GM20000 (cell line): ENCODE data around the gene GGT1.
"Not testable (repeated sequence)": the region's sequence is repeated elsewhere in the genome, so short reads cannot be mapped to it uniquely, and the experiment has no call there.

Experiments
- DNase-seq: peaks from one replicate; pipeline ENCODE4 v3.0.0; 2012; ENCODE audit warnings: low spot score
- TF ChIP-seq, protein P1 (sequence below): IDR thresholded peaks from 2 replicates; pipeline ENCODE4 v1.5.1; 2012; ENCODE audit warnings: mild to moderate bottlenecking, control low read depth; ENCODE audit errors: extremely low read depth, missing control alignments

GGT1 gene

DNA sequence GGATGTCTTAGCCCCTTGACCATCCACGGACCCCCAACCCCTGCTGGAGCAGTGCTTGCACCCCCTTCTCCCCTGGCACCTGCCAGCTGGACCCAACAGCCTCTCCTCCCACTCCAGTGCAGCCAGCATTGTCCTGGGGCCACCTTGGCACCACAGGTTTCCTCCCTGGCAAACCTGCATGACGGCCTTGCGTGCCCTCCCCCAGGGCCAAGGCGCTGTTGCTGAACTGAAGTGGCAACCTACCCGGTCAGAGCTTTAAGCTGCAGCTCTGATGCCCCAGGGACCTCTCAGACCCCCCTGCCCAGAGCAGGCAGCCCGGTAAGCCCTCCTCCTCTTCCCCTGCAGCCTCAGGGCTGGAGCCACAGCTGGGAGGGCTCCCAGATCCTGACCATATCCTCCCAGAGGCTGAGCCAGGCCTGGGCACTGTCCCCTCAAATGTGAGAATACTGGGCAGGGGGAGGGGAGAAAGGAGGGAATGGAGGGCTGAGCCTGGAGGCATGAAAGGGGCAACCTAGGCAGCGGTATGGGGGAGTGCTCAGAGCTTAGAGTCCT, 8.3 kb upstream of the GGT1 start:
- TF ChIP-seq, protein P1, sequence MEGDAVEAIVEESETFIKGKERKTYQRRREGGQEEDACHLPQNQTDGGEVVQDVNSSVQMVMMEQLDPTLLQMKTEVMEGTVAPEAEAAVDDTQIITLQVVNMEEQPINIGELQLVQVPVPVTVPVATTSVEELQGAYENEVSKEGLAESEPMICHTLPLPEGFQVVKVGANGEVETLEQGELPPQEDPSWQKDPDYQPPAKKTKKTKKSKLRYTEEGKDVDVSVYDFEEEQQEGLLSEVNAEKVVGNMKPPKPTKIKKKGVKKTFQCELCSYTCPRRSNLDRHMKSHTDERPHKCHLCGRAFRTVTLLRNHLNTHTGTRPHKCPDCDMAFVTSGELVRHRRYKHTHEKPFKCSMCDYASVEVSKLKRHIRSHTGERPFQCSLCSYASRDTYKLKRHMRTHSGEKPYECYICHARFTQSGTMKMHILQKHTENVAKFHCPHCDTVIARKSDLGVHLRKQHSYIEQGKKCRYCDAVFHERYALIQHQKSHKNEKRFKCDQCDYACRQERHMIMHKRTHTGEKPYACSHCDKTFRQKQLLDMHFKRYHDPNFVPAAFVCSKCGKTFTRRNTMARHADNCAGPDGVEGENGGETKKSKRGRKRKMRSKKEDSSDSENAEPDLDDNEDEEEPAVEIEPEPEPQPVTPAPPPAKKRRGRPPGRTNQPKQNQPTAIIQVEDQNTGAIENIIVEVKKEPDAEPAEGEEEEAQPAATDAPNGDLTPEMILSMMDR: no peak
- no peak for DNase-seq

DNA sequence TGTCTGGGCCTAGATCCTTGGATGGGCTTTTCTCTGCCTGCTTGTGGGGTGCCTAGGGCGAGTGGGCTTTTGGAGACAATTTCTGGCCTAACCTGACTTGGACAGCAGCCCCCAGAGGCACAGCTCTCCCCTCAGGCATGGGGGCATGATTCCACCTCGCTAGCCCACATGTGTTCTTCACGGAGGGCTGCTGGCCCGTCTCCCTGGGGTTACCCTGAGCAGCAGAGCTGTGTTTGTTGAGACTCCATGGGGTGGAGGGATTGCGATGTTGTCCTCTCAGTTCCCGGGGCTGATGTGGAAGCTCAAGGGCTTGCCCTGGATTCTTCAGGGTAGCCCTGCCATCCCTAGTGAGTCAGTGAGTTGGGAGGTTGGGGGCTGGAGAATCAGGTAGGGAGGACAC, 7.8 kb upstream of the GGT1 start:
- DNase-seq: no peak
- TF ChIP-seq, protein P1: no peak

DNA sequence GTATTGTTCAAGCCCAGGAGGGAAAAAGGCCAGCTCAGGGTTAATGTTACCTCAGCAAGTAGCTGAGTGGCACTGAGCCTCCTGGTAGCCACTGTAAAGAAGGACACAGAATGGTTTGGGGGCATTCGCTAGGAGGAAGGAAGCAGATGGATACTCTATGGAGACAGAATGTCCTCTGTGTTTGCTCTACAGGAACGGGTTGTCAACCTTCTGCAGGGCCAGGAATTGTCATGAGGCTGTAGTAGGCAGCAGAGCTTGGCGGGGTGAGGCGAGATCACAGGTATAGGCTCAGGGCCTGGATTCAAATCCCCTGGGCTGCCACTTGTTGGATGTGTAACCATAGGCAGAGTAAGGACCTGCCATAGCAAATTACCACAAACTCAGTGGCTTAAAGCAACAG, 7.1 kb upstream of the GGT1 start:
- TF ChIP-seq, protein P1: no peak
- no peak for DNase-seq

DNA sequence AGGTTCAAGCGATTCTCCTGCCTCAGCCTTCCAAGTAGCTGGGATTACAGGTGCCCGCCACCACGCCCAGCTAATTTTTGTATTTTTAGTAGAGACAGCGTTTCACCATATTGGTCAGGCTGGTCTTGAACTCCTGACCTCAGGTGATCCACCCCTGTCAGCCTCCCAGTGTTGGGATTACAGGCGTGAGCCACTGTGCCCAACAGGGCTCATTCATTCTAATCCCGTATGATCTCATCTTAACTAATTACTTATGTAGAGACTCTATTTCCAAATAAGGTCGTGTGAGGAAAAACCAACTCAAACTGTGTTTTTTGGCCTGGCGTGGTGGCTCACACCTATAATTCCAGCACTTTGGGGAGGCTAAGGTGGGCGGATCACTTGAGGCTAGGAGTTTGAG, 5.9 kb upstream of the GGT1 start:
- DNase-seq: not testable (repeated sequence)

DNA sequence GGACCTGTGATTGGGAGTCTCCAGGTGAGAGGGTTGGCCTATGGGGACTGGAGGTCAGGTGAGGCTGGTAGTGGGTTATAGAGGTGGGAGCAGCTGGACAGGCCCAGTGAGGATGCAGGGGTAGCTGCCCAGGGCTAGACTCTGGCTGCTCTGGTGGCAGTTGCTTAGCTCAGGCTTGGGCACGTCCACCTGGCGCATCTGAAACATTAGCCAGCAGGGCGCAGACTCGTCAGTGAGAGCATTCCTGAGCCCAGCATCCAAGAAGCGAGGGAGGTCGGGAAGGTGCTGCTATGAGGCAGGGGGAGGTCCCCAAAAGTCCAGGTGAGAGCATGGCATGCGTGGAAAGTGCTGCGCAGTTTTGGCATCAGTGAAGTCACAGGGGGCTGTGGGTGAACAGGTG, 3.5 kb upstream of the GGT1 start:
- TF ChIP-seq, protein P1: no peak
- DNase-seq: no peak

DNA sequence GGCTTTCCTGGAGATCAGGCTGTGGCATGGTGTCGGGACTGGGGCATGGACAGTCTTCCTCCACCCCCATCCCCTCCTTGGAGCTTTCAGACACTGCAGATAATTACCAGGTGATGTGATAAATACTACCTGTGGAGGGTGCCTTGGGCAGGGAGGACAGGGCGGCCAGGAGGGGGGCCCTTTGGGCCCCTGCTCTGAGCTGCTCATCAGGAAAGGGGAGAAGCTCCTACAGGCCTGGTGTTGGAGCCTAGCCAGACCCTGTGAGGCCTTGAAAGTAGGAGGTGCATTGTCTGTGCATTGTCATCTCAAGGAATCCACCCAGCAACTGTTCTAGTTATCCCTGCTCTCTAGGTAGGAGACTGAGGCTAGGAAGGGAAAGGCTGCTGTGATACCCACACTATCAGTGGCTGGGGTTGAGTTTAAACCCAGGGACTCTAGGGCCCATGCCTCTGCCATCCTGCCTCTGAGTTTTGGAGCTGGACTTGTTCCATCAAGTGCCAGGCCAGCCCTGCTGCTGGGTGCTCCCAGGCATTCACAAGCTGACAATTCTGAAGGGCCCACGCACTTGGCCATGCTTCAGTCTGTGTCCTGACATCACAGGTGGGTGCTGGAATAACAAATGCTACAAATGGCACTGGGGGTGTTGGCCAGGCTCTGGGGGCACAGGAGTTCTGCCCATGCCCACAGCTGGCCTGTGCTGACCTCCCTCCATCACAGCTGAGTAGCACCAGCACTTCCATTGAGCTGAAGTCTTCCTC, 2.9 kb upstream of the GGT1 start:
- not testable (repeated sequence) for DNase-seq

DNA sequence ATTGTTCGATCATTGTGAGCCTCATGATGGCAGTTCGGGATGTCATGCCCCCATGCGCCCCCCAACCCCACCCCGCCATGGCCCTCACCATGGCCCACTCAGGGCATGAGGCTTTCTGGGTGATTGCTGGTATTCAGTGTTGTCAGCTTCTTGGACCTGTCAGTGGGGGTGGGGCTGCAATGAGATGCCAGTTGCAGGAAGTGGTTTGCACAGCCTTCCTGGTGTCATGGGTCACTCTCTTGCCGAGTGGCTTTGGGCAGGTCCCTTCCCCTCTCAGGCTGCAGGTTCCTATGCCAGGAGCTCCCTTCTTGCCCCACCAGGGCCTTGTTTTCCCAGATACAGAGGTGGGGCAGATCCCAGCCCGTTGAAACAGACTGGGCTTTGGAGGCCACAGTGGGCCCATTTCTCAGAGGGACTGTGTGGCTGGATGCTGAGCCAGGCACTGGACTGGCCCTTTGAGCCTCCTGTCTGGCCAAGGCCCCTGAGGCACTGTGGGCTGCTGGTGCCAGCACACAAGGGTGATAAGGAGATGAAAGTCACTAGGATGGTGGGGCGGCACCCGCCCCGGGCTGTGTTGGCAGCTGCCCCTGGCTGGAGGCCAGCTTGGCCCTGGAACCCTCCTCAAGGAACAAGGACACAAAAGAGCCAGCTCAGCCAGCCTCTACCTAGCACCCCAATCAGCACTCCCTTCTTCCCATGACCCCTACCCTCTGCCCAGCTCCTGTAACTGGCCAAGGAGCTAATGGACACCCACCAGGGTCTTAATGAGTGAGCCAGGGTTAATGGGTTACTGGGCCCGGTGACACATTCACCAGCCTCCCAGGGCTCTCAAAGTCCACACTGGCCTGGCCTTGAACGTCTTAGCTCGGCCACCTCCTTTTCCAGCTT, 1.5 kb upstream of the GGT1 start:
- TF ChIP-seq, protein P1: no peak
- no peak for DNase-seq

DNA sequence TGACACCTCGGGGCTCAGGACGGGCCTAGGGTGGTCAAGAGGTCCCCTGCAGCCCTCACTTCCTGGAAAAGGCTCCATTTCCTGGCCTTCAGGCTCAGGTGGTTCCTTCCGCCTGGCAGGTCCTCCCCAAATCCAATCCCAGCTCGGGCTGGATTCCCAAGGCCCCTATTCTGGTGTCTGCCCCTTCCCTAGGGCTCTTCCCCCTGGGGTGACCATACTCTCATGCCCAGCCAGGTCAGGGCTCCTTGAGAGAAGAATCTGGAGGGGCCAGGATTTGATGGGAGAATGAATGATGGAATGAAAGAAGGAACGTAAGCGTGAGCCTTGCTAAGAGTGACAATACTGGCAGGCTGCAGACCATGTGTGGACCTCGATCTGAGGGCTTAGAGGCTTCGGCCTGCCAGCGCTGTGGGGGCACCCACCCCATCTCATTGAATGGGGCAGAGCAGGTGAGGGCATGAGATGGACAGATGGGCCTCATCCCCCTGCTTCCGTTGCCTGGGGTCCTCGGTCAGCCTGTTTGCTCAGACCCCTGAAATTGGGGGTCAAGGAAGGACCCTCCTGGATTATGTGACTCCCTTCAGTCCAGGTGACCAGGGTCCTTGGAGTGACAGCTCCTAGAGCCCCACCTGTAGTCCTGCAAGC, 766 bp upstream of the GGT1 start:
- not testable (repeated sequence) for DNase-seq

DNA sequence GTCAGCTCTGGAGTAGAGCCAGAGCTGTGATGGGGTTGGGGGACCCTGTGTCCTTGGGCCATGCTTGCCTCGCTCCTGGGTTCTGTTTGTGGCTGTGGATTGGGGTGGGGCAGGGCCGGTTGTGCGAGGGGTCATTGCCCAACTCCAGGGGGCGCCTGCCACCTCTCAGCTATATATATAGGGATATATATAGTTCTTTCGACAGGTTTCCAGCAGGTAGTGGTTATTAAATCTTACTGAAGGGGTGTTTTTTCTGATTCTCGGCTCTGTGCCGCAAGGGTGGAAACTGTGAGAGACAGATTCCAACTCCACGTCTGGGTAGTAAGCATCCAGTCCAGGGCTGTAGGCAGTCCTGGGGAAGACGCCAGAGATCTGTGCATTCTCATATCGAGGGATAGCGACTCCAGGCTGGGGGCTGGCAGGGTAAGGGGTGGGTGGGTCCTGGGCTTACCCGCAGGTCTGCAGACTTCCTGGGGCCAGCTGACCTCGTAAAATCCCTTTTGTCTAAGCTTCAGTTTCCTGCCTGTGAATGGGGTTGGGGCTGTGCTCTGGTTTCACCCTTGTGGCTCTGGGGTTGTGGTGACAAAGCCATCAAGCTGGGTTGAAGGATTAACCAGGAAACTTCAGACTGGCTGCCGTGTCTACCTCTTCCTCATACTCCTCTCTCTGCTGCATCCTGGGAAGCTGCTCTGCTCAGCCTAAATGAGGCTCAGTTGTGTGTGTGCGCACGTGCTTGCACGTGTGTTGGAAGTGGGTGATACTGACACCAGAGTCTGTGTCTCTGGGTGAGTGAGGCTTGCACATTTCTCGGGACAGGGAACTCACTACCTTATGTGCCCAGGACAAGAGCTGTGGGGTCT, 1.0 kb downstream of the GGT1 start:
- DNase-seq: not testable (repeated sequence)

DNA sequence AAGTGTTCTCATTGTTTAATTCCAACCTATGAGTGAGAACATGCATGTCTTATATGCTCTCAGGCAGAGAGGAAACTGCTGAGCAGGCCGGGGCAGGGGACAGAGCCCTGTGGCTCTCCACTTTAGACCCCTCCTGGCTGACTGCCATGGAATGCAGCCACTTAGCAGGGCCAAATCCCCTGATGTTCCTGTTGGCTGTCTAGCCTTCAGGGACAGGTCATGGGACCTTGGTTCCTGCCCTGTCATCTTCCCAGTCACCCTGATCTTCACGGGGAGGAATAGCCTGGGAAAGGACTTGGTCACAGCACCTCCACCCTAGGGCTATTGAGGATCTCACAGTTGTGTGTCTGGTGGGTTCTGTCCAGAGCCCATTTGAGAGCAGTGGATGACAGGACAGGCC, 3.3 kb downstream of the GGT1 start:
- not testable (repeated sequence) for DNase-seq

DNA sequence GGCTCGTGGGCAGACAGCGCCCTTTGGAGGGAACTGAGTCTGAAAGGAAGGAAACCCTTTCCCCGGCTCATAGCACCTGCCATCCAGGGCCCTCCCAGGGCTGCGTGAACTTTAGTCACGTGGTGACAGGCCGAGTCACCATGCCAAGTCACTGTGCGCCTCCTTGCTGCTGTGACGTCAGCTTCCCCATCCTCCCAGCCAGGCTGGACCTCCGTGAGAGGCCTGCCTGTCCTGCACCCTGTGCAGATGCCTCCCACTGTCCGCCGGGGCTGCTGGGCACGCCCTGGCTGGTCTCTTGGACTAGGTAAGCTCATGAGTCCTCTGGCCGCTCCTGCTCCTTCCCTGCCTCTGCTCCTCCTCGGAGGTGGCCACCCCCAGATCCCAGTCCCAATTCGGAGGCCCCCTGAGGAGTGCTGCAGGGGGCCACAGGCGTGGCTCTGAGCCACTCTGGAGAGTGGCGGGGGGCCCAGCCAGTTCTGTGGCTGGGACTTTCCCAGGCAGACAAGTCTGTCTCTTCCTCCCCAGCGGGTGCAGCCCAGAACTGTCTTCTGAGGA, 4.5 kb downstream of the GGT1 start:
- peak; percentile 56 for DNase-seq

DNA sequence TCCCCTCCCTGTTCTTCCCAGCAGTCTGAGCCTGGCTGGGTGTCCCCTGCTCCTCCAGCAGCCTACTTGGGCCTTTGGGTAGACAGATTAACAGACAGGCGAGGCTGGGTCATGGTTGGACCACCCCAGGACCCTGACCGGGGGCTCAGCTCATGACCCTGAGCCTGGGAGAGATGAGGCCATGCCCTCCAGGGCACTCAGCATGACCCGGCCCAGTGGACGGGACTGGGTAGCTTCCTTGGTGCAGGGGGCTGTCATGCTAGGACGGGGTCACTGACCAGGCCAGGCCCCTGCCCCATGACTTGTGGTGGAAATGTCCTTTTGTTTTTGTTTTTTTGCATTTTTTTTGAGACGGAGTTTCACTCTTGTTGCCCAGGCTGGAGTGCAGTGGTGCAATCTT, 5.3 kb downstream of the GGT1 start:
- not testable (repeated sequence) for DNase-seq

DNA sequence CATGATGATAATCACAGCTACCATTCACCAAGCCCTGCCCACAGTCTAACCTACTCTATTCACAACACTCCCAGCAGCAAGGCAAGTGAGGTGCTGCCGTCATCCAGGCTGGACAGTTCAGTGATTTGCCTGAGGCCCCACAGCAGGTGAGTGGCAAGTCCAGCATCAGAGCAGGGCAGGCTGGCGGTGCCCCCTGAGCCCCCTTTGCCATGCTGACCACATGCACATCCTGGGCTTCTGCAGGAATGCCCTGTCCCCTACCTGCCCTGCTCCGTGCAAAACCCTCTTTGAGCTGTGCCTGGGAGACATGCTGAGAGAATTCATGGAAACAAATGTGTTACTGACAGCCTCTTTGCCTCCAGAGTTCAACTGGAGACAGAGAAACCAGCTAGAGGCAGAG, 6.9 kb downstream of the GGT1 start:
- not testable (repeated sequence) for DNase-seq
